Fibroblast of gingiva (primary cell): ENCODE data around the gene EGFR.
"Not testable (repeated sequence)": the region's sequence is repeated elsewhere in the genome, so short reads cannot be mapped to it uniquely, and the experiment has no call there.

Experiments used
- DNase-seq: peaks from one replicate; pipeline ENCODE4 v3.0.0-alpha.2; 2011; ENCODE audit warnings: low read depth

EGFR gene

DNA sequence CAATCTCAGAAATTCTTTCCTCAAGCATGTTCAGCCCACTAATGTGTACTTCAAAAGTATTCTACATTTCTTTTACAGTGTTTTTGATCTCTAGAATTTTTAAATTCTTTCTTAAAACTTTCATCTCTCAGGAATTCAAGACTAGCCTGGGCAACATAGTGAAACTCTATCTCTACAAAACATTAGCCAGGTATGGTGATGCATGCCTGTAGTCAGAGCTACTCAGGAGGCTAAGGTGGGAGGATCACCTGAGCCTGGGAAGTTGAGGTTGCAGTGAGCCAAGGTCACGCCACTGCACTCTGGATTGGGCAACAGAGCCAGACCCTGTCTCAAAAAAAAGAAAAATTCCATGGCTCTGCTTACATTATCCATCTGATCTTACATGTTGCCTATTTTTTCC is 5.0 kb upstream of the EGFR start:
- DNase-seq: no peak

DNA sequence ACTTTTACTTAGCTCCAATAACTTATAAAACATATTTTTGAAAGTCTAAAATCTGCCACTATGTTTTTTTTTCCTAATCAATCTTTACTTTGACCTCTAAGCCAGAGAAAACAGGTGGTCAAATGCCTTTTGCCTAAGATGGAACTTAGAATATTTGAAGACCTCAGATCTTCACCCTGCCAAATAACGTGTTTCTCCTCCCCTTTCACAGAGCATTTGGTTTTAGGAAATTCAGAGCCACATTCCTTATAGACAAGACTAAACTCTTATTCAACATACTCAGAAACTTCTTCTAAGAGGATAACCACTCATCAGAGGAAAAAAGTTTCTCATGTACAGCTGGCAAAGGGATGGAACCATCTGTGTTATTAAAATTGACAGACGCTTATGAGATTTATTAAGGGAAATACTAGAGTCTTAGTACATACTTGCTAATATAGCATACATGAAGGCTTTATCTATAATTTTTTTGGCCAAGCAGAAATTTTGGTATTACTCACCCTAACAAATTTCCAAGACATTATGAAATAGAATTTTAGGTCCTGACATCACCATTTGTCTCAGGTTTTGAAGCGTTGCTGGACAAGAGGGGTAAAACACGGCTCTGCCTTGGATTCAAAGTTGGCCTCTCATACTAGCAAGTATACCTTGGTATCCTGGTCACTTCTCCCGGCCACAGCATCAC is 2.6 kb upstream of the EGFR start:
- DNase-seq: no peak

DNA sequence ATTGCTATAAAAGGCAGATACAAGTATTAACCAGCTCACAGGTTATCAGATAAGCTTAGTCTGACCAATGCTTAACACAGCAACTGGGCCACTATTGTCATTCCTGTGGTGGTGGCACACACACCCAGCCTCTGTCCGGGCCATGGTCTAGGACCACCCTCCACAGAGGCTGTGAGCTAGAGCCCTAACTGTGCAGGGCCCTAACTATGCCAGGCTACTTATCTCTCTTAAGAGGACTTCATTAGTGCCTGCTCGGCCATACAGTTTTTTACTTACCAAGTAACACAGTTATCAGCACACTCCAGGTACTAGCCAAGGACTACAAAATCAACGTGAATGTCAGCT is 2.1 kb upstream of the EGFR start:
- no peak for DNase-seq

DNA sequence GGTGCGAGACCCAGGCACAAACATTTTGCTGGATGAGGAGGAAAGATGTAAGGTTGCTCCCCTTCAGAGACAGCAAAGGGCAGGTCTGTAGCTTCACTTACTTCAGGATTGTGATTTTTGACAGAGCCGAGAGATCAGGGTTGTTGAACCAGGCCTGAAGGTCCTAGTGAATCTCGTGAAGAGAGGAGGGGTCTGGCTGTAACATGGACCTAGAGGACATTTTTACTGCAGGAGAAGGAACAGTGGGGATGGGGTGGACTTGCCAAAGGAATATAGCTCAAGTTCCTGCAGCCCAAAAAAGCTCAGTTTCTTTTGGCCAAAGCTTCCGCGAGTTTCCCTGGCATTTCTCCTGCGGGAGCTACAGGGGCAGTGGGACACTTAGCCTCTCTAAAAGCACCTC is 976 bp upstream of the EGFR start:
- DNase-seq: no peak

DNA sequence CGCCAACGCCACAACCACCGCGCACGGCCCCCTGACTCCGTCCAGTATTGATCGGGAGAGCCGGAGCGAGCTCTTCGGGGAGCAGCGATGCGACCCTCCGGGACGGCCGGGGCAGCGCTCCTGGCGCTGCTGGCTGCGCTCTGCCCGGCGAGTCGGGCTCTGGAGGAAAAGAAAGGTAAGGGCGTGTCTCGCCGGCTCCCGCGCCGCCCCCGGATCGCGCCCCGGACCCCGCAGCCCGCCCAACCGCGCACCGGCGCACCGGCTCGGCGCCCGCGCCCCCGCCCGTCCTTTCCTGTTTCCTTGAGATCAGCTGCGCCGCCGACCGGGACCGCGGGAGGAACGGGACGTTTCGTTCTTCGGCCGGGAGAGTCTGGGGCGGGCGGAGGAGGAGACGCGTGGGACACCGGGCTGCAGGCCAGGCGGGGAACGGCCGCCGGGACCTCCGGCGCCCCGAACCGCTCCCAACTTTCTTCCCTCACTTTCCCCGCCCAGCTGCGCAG is 424 bp downstream of the EGFR start:
- peak; percentile 25 for DNase-seq

DNA sequence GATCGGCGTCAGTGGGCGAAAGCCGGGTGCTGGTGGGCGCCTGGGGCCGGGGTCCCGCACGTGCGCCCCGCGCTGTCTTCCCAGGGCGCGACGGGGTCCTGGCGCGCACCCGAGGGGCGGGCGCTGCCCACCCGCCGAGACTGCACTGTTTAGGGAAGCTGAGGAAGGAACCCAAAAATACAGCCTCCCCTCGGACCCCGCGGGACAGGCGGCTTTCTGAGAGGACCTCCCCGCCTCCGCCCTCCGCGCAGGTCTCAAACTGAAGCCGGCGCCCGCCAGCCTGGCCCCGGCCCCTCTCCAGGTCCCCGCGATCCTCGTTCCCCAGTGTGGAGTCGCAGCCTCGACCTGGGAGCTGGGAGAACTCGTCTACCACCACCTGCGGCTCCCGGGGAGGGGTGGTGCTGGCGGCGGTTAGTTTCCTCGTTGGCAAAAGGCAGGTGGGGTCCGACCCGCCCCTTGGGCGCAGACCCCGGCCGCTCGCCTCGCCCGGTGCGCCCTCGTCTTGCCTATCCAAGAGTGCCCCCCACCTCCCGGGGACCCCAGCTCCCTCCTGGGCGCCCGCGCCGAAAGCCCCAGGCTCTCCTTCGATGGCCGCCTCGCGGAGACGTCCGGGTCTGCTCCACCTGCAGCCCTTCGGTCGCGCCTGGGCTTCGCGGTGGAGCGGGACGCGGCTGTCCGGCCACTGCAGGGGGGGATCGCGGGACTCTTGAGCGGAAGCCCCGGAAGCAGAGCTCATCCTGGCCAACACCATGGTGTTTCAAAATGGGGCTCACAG is 1.1 kb downstream of the EGFR start:
- DNase-seq: no peak

DNA sequence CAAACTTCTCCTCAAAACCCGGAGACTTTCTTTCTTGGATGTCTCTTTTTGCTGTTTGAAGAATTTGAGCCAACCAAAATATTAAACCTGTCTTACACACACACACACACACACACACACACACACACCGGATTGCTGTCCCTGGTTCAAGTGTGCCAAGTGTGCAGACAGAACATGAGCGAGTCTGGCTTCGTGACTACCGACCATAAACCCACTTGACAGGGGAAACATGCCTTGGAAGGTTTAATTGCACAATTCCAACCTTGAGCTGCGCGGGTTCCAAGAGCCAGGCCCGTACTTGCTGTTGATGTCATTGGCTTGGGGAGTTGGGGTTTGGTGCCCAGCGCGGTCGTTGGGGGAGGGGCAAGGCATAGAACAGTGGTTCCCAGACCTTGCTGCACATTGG is 1.7 kb downstream of the EGFR start:
- DNase-seq: peak; percentile 74

DNA sequence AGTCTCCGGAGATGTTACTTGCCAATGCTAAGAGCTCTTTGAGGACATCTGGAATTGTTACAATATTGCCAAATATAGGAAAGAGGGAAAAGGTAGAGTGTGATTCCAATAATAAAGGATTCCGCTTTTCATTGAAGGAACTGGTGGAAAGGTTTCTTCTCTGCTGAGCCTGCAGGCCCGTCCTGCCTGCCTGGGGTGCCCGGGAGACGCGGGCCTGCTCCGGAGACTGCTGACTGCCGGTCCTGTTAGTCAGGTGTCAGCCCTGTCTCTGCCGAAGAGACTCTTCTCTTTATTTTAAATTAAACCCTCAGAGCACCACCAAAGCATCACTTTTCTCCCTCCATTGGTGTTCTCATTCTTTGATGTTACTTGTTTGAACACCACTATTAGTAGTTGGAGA is 2.2 kb downstream of the EGFR start:
- no peak for DNase-seq

DNA sequence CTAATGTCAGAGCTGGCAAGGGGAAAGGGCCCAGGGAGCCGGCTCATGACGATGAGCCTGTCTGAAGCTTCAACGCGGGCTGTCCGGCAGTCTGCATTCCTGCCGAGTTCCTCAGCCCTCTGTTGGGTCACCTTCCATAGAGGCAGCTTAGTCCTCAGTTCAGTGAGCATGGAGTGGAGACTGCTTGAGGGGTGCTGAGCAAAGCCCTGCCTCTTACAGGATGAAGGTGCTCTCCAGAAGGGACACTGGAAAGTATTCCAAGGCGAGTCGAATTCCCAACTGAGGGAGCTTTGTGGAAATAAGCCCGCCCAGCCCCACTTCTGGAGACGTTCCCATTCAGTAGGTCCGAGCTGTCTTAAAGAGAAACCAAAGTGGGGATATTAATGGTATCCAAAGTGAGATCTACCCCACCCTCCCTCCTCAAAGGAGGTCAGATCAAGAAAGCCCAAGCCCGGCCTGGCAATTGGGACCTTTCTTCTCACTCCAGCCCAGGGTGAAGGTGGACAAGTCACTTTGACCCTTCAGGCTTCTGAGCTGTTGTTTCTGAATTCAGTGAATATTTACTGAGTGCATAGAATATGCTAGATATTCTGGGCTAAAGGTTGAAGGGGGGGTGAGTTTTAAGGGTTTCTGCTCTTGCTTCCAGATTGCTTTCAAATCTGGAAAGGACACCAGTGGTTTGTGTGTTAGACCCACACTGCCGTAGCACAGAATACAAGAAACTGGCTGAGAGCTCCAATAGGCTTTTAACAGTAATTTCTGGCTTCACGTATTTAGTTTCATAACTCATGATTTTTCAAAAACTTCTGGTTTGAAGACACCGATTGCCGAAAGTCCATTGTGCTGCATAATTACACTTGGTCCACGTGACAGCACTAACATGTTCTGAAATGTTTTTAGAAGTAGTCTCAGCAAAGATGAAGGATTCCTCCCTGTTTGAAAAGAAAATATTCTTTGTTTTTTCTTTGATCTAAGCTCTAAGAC is 3.5 kb downstream of the EGFR start:
- peak; percentile 56 for DNase-seq

DNA sequence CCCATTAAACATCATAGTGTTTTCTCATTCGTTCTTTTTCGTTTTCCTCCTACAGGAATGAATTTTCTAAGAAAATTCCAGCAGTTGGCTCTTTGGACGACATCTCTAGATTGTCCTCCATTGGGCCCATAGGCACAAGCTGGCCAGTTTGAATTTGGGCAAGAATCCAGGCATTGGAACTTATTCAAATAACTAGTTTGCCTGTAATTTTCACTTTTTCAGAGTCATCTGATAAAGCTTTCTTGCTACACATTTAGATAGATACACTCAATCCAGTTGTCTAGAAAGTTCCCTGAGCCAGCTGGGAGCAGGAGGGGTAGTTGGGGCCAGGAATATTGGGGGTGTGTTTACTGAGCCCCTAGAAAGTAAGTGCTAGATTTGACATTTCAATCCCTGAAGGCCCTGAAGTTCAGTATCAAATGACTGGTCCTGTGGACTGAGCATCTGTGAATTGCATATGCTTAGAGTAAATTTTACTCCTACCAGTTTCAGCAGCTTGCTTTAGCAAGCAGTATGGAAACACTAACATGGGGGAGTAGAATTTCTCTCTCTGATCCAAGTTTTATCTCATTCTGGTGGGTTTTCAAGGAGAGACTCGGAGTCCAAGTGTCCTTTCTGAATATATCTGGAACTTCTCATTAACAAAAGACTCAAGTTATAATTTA is 5.2 kb downstream of the EGFR start:
- no peak for DNase-seq

DNA sequence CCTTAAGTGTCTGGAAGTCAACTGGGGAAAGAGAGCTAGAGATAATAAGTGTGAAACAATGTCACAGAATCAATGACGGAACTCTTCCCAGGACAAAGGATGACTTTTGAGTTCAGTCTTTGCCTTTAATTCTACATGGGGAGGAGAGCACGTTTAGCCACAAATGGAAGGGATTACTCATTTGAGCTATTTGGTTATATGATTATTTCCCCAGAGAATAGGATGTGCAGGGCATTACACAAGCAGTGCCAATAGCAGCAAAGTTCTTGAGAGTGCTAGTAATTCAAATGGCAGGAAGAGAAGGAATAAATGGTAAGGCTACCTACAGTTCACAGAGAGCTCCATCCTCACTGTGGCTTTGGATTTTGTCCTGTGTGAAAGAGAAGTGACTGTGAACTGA is 6.0 kb downstream of the EGFR start:
- DNase-seq: peak; percentile 87

DNA sequence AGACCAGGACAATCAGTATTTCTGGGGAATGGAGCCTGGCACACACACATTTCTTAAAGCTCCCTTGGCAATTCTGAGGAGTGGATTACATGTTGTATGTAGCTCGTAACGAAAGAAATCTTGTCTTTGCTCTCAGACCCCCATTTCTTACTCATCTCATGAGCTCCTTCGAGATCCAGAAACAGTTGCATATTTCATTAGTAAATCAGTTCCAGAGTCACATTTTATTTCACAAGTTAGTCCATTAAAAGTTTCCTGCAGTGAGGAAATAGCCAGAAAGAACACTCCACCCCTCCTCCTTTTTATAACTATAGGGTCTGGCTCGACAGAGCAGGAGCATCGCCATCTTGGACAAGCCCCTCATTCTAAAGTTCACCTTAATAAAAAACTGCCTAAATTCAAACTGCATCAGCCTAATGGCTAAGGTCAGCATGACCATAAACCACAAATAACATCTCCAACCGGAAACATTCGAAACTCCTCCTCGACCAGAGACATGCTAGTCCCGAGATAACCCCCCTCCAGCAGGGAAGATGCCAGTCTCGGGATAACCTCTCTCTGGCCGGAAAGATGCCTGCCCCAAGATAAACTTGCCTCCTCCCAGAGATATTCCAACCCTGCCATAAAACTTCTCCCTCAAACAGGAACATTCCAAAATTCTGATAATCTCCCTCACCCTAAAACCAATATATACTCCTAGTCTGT is 7.4 kb downstream of the EGFR start:
- DNase-seq: peak; percentile 65

DNA sequence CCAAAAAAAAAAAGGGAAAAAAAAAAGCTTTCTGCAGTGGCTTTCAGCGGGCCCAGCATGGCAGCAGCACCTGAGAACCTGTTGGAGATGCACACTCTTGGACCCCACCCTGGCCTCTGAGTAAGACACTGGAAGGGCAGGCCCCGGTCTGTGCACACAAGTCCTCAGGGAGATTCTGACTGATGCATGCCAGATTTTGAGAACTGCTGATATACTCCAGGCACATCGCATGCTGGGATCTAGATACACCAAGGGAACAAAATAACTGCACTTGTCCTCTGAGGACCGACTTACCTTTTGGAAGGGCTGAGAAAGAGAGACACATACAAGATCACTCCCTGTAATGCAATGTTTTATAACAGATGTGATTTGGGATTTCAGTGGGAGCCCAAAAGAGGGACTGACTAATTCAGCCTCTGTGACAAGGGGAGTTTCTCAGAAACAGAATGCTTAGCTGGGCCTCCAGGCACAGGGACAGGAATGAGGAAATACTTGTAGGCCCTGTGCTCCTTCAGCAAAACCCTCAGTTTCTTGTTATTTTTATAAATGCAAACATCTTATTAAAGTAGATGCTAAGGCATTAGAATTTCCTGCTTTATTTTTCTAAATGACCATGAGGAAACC is 8.2 kb downstream of the EGFR start:
- peak; percentile 51 for DNase-seq

DNA sequence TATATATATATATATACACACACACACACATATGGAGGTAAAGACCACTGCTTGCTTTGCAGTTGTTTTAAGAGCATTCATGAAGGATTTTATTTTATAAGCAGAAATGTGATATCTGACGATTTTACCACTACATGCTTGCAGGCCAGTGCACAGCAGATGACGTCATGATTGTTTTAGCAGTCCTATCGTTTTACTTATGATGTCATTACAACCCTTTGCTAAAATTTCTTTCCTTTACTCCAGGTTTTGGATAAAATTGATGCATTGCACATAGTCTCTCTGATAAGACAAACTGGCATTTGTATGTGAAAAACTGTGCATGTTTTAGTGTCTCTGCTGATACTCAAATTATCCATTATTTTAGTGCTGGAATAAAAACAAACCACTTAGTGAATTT is 9.2 kb downstream of the EGFR start:
- DNase-seq: peak; percentile 59

DNA sequence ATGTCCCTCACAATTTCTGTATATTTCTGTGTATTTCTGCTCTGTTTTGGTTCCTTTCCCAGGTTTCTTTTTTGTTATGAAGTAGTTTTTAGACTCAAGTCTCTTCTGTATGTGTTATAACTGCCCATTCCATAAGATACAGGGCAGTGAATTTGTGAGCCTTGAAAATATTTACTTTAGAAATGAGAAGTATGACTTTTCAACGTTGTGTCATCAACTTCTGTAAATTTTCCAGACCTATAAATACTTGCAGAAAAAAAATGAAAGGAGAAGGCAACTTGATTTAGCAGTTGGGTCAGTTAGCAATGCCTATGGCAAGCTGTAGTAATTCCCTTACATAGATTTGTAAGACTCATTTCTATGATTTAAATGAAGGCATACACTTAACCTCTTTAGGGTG is 11.5 kb downstream of the EGFR start:
- DNase-seq: peak; percentile 60

DNA sequence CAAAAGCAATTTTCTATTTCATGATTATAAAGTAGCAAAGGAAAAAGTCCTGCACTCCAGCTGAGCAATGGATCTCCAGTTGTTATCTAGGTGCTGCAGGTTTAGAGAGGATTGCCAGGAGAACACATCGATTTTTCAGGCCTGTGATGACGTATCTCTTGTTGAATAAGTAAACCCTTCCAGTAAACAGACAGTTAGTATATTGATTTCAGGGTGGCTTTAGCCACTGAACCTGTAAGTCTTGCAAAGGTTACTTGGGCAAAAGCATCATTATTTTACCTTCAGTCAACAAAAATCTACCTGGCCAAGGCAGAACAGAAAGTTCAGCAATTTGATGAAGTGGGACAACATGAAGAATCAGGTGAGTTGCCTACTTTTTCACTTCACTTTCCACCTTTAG is 12.3 kb downstream of the EGFR start:
- DNase-seq: no peak

DNA sequence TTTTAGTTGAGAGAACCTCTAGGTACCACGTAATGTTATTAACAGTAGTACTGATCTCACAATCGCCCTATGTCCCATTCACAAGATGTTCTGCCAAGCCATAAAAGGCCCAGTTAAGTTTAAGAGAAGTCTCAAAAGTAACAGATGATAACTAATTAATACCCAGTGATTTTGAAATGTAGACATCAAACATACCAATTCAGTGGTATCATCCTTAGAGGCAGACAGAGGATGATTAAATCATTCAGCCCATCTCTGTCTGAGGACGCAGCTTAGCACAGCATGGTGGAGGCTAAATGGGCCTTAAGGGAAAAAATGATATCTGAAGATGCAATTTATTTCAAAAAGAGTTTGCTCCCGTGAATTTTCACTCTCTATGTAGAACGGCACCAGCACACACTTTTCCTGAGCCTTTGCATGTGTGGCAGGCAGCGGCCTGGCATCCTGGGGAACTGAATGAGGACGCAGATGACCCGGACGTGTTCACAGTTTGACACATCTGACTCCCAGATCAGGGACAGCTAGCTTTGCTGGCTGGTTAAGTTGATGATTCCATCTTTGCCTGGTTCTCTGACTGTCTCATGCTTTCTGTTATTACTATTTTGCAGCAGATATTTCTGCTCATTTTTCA is 13.4 kb downstream of the EGFR start:
- no peak for DNase-seq

DNA sequence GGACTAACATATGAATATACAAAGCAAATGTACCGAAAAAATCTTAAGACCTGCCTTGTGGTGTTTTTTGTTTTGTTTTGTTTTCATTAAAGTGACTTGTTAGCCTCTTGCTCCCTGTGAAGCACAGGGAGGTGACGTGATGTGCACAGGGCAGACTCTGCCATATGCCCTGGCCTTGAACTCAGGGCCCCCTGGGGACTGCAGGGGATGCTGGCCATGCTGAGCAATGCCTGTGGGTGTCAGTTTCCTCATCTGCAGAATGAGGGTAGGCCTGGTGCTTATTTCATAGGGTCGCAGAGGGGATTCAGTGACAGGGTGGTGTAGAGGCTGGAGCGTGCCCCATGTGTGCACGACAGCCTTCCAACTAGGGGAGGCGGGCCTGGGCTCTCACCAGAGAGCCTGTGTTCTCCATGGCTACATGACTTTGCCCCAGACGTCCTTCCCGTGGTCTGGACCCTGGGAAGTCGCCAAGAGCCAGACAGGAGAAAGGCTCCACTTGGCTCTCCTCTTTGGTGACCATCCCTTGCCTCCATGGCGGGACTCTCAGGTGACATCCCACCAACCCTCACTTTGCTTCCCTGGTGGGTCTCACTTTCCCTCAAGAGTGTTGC is 14.5 kb downstream of the EGFR start:
- no peak for DNase-seq

DNA sequence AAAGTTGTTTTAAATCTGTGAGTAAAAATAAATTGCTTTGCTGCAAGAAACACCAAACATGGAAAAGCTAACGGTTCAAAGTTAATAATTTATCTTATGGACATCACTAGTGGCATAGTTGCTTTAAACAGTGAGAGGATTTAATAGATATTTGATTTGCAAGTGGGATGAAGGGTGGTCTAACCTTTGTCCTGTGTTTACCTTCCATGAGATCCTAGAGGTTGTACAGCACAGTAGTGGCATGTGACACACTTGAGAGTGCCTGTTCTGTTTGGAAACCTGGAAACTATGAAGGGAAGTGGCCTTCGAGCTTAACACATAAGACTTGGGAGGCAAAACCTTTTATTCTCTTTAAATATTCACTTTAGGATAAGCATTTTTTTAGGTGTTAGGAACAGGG is 16.0 kb downstream of the EGFR start:
- DNase-seq: no peak

DNA sequence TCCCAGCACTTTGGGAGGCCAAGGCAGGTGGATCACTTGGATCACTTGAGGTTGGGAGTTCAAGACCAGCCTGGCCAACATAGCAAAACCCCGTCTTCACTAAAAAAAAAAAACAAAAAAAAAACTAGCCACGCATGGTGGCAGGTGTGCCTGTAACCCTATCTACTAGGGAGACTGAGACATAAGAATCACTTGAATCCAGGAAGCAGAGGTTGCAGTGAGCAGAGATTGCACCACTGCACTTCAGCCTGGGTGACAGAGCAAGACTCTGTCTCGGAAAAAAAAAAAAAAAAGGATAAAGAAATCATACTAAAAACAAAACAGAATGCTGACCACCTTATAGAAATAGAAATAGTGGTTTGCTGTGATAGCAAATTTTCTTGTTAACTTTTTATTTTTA is 16.6 kb downstream of the EGFR start:
- not testable (repeated sequence) for DNase-seq
